Skeletal muscle tissue (tissue), 4 donors: Measurements from ENCODE around the gene RAPGEFL1. TPM values are rescaled to one million over a fixed set of nuclear protein-coding genes. Genes with fewer than 3 reads are reported as not detected.
"Not testable (repeated sequence)": the region's sequence is repeated elsewhere in the genome, so short reads cannot be mapped to it uniquely, and the experiment has no call there.

ENCODE experiments used
- H3K27ac ChIP-seq: one replicate; pipeline ENCODE4 v1.7.0; 2013; ENCODE audit warnings: mild to moderate bottlenecking, low read depth, low read length, inconsistent platforms
- H3K27me3 ChIP-seq, 3 donors: one replicate each; pipeline ENCODE4 v1.7.0; 2013; ENCODE audit warnings: low read length in 3 of 3; ENCODE audit not compliant: control insufficient read depth in 3 of 3, insufficient read depth in 3 of 3
- H3K36me3 ChIP-seq, 3 donors: one replicate each; pipeline ENCODE4 v1.7.0; 2013; ENCODE audit warnings: low read length in 3 of 3; ENCODE audit not compliant: control insufficient read depth in 3 of 3, insufficient read depth in 3 of 3
- H3K4me1 ChIP-seq, 3 donors: one replicate each; pipeline ENCODE4 v1.7.0; 2013; ENCODE audit warnings: low read length in 3 of 3, mild to moderate bottlenecking in 3 of 3; ENCODE audit not compliant: control insufficient read depth in 3 of 3, insufficient read depth in 3 of 3
- H3K4me3 ChIP-seq, 3 donors: one replicate each; pipeline ENCODE4 v1.7.0; 2013; ENCODE audit warnings: low read length in 3 of 3
- H3K9ac ChIP-seq, 3 donors: one replicate each; pipeline ENCODE4 v1.7.0; 2013; ENCODE audit warnings: low read length in 3 of 3, mild to moderate bottlenecking in 3 of 3, moderate library complexity in 2 of 3, low read depth in 1 of 3
- H3K9me3 ChIP-seq, 3 donors: one replicate each; pipeline ENCODE4 v1.7.0; 2013; ENCODE audit warnings: low read length in 3 of 3; ENCODE audit not compliant: control insufficient read depth in 3 of 3
- total RNA-seq: library from RNA; depleted of rRNA; stranded (reverse); fragments of >200 nt; gene quantifications from one replicate; pipeline ENCODE4 v1.2.3, GENCODE V29; 2014
- donor health status: Osteomylitis.

Gene RAPGEFL1, protein sequence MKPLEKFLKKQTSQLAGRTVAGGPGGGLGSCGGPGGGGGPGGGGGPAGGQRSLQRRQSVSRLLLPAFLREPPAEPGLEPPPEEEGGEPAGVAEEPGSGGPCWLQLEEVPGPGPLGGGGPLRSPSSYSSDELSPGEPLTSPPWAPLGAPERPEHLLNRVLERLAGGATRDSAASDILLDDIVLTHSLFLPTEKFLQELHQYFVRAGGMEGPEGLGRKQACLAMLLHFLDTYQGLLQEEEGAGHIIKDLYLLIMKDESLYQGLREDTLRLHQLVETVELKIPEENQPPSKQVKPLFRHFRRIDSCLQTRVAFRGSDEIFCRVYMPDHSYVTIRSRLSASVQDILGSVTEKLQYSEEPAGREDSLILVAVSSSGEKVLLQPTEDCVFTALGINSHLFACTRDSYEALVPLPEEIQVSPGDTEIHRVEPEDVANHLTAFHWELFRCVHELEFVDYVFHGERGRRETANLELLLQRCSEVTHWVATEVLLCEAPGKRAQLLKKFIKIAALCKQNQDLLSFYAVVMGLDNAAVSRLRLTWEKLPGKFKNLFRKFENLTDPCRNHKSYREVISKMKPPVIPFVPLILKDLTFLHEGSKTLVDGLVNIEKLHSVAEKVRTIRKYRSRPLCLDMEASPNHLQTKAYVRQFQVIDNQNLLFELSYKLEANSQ
- 1.0 TPM for total RNA-seq

DNA sequence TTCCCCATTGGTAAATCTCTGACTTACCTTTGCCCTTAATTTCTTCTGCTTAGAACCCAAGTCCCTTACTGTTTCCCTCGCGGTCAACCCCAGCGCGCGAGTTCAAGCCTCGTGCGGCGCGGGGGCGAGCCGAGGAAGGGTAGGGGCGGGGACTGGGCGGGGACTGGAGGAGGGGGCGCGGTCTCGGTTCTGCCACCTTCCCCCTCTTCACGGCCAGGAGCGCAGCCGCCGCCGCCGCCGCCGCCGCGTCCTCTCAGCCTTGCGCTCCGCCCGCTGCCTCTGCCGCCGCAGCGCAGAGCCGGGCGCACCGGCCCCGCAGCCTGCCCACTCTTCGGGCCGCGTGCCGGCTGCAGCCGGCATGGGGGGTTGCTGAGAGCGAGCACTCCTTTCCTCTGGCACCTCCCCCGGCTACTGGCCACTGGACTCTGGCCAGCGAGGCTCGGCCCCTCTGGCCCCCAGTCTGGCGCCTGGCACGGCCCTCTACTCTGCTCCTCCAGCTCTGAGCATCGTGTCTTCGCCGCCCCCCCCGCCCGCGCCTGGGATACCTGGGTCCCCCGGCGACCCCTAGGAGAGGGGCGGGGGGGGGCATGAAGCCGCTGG, at the start of gene RAPGEFL1:
Gene RAPGEFL1, plus strand, starts transcription at position 196 of the 600 bp plus-strand sequence. Its CDS starts 392 bp downstream, at position 588.
- no peaks in the 10 kb centered on the region for H3K9me3 ChIP-seq
- no peak within 1 kb of the TSS for H3K27ac ChIP-seq
- peaks cover 17 to 27% (median 21%) of the 10 kb centered on the region in 3 donors for H3K36me3 ChIP-seq
- peak within 1 kb of the TSS in 1 of 3 donors; percentile 69 for H3K9ac ChIP-seq
- H3K27me3 ChIP-seq, result no peaks in the 10 kb centered on the region
- peak within 1 kb of the TSS in 1 of 3 donors; percentile 45 for H3K4me3 ChIP-seq
- peaks cover 5 to 23% (median 15%) of the 10 kb centered on the region in 3 donors for H3K4me1 ChIP-seq

DNA sequence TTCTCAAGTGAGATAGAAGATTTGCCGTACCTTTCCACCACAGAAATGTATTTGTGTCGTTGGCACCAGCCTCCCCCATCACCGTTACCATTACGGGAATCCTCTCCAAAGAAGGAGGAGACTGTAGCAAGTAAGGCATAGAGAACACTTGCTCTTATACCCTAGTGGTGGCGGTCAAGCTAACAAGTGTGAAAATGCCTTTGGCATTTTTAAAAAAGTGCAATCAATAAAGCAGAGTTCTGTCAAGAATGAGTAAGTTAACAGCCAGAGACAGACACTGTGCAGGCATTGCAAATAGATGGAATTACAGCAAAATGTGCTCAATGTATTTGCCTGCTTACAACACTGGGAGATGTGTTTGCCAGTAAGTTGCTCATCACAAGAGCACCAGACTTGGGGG, 47.8 kb upstream of the RAPGEFL1 start:
- H3K27me3 ChIP-seq, result no peaks in the 10 kb centered on the region
- H3K27ac ChIP-seq, result no peak overlapping the region
- H3K4me3 ChIP-seq, result no peak overlapping the region
- H3K9ac ChIP-seq, result no peak overlapping the region
- no peaks in the 10 kb centered on the region for H3K9me3 ChIP-seq
- peaks cover 38 to 66% (median 62%) of the 10 kb centered on the region in 3 donors for H3K36me3 ChIP-seq
- H3K4me1 ChIP-seq, result peaks cover 2 to 8% (median 4%) of the 10 kb centered on the region in 3 donors

DNA sequence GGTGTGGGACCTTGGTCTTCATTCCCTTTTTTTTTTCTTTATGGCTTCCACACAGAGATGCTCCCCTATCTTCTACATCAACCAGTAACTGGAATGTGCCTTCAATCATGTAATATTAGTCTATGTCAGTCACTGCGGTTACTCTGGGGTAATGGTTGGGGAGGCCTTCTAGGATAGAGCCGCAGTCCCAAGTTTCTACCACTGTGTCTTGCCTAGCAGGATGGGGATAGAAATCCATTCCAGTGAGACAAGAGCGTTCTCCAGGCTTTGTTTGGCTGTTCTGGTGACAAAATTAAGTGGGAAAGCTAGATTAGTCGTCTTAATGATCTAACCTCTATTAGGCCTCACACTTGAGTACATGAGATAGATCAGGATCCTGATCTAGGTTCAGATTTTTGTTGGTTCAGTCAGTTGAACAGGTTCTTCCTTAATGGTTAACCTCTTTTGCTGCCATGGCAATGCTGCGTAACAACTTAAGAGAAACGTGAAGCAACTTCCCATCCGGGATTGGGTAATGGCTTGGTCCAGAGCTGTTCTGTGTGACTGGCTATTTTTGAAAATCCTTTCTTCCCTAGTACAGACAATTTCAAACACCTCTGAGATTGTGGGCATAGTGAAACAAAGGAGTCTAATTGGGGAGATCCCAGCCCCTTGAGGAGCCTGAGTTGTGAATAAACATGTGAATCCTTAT, 46.8 kb upstream of the RAPGEFL1 start:
- Histone ChIP-seq H3K27ac (no peak overlapping the region), H3K27me3 (no peaks in the 10 kb centered on the region), H3K4me3 (no peak overlapping the region), H3K9me3 (no peaks in the 10 kb centered on the region), H3K36me3 (peaks cover 45 to 72% (median 71%) of the 10 kb centered on the region in 3 donors), H3K4me1 (no peaks in the 10 kb centered on the region), H3K9ac (peak overlapping the region in 1 of 3 donors; percentile 2)

DNA sequence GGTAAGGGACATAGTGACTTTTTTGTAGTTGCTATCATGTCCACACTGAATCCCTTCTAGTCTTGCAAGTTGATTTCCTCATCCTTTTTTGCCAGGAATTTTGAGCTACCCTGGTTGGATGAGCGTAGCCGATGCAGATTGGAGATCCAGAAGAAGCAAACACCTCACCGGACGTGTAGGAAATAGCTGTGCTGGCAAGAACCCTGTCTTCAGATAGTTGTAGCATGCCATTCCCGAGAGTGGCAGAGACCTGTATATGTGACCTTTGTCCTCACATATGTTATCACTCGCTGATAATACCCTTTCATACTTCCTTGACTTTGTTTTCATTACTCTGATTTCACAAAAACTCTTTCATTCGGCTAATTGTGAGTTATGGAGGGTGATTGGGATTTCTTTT, 43.1 kb upstream of the RAPGEFL1 start:
- Histone ChIP-seq H3K27me3 (no peaks in the 10 kb centered on the region), H3K4me1 (peaks cover 1 to 3% (median 2%) of the 10 kb centered on the region in 3 donors), H3K36me3 (peaks cover 39 to 63% (median 60%) of the 10 kb centered on the region in 3 donors), H3K4me3 (no peak overlapping the region), H3K9ac (no peak overlapping the region), H3K9me3 (no peaks in the 10 kb centered on the region), H3K27ac (no peak overlapping the region)

GRCh38 chr17:40135817-40136216, 41.5 kb upstream of the RAPGEFL1 start:
- Histone ChIP-seq H3K4me3 (no peak overlapping the region), H3K27ac (no peak overlapping the region), H3K36me3 (peaks cover 32 to 47% (median 46%) of the 10 kb centered on the region in 3 donors), H3K9ac (no peak overlapping the region), H3K27me3 (no peaks in the 10 kb centered on the region), H3K4me1 (peaks cover 7 to 11% (median 7%) of the 10 kb centered on the region in 3 donors), H3K9me3 (no peaks in the 10 kb centered on the region)

GRCh38 chr17:40139566-40140058, 37.7 kb upstream of the RAPGEFL1 start:
- Histone ChIP-seq H3K4me3 (peak overlapping the region; percentile 79 to 92 (median 81)), H3K36me3 (peaks cover 21 to 32% (median 27%) of the 10 kb centered on the region in 3 donors), H3K9ac (peak overlapping the region; percentile 85 to 97 (median 94)), H3K9me3 (no peaks in the 10 kb centered on the region), H3K27ac (peak overlapping the region; percentile 93), H3K27me3 (no peaks in the 10 kb centered on the region), H3K4me1 (peaks cover 17 to 27% (median 22%) of the 10 kb centered on the region in 3 donors)

DNA sequence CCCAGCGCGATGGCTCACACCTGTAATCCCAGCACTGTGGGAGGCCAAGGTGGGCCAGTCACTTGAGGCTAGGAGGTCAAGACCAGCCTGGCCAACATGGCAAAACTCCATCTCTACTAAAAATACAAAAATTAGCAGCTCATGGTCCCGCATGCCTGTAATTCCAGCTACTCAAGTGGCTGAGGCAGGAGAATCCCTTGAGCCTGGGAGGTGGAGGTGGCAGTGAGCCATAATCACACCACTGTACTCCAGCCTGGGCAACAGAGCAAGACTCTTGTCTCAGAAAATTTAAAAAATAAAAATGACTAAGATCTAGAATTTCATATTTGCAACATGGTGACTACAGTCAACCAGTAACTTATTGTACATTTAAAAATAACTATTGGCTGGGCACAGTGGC, 34.1 kb upstream of the RAPGEFL1 start:
- not testable (repeated sequence) for H3K4me3 ChIP-seq, H3K27me3 ChIP-seq, H3K9ac ChIP-seq, H3K9me3 ChIP-seq, H3K27ac ChIP-seq
- Histone ChIP-seq H3K4me1 (peaks cover 17 to 36% (median 24%) of the 10 kb centered on the region in 3 donors), H3K36me3 (peaks cover 11 to 33% (median 18%) of the 10 kb centered on the region in 3 donors)

DNA sequence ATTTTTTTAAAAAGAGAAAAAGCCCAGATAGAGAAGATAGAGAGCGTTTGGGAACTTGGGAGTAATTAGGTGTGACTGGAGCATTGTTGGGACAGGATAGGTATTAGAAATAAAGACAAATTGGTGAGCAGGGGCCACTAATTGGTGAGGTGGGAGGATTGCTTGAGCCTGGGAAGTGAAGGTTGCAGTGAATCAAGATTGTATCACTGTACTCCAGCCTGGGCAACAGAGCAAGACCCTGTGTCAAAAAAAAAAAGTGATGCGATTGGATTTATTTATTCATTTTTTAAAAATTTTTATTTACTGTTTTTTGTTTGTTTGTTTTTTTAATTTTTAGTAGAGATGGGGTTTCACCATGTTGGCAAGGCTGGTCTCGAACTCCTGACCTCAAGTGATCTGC, 31.8 kb upstream of the RAPGEFL1 start:
- H3K27me3 ChIP-seq, result no peaks in the 10 kb centered on the region
- H3K4me1 ChIP-seq, result peaks cover 13 to 37% (median 16%) of the 10 kb centered on the region in 3 donors
- no peak overlapping the region for H3K9ac ChIP-seq
- peaks cover 24 to 51% (median 37%) of the 10 kb centered on the region in 3 donors for H3K36me3 ChIP-seq
- H3K27ac ChIP-seq, result no peak overlapping the region
- no peak overlapping the region for H3K4me3 ChIP-seq
- H3K9me3 ChIP-seq, result no peaks in the 10 kb centered on the region

DNA sequence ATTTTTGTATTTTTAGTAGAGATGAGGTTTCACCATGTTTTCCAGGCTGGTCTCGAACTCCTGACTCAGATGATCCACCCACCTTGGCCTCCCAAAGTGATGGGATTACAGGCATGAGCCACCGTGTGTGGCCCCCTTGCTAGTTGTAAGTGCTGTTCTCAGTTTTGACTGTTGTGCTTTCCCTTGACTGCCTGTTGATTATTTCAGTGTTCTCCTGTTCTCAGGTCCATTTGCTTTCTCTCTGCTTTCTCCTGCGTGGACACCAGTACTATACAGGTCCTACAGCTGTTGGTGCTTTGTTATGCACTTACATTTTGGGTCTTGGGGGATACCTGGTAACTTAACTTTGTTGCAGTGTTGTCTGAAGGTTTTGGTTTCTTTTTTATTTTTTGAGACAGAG, 28.7 kb upstream of the RAPGEFL1 start:
- Histone ChIP-seq H3K9me3 (no peaks in the 10 kb centered on the region), H3K27me3 (no peaks in the 10 kb centered on the region), H3K4me1 (peaks cover 4 to 20% (median 4%) of the 10 kb centered on the region in 3 donors), H3K4me3 (no peak overlapping the region), H3K27ac (no peak overlapping the region), H3K36me3 (peaks cover 22 to 41% (median 32%) of the 10 kb centered on the region in 3 donors), H3K9ac (peak overlapping the region in 2 of 3 donors; percentile 3 to 65)
